Measurements from ENCODE around the gene KRT34. TPM values are rescaled to one million over a fixed set of nuclear protein-coding genes. Genes with fewer than 3 reads are reported as not detected.
"Not testable (repeated sequence)": the region's sequence is repeated elsewhere in the genome, so short reads cannot be mapped to it uniquely, and the experiment has no call there.

Gene KRT34
- not detected in 2 replicates for total RNA-seq (2014; rRNA removed; shearing (Covaris generic))
- total RNA-seq (2022) = not detected in 2 replicates
- Bru-seq, nascent RNA = not detected
- not detected for BruChase-seq, experiment 1, labeled RNA remaining after a 6-hour chase
- not detected for BruChase-seq, experiment 2, labeled RNA remaining after a 2-hour chase
- long read RNA-seq = 0 reads

DNA sequence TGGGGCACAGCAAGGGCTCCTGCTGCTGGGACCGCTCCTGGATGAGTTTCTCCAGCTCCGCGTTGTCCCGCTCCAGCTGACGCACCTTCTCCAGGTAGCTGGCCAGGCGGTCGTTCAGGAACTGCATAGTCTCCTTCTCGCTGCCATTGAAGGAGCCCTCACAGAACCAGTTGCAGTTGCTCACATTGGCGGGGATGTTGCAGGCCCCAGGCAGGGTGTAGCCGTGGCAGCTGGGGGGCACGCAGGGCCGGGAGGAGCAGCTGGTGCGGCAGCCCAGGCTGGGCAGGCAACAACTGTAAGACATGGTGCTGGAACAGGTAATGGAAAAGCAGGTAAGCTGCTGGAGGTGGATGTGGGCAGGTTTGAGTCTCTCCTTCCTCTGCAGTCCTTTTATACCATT is at the start of gene KRT34:
KRT34 (minus strand) TSS at position 364 of the 400 bp plus-strand sequence; CDS start at position 304, 60 bp downstream.
- POLR2A ChIA-PET; H3K9me2 ChIP-seq (ENCODE audit: insufficient read depth, low read length); H3K4me2 ChIP-seq (ENCODE audit: low read length); H3K4me1 ChIP-seq (ENCODE audit: insufficient read depth, low read length, poor library complexity, severe bottlenecking); H3K27ac ChIP-seq (ENCODE audit: low read depth, low read length, poor library complexity, severe bottlenecking); H3K4me3 ChIP-seq (ENCODE audit: low read depth, low read length, poor library complexity, severe bottlenecking); BruUV-seq (replicated peaks); intact Hi-C loops (cut with micrococcal nuclease; ENCODE audit: unreplicated experiment); H2AFZ ChIP-seq (ENCODE audit: low read length); H3K36me3 ChIP-seq (ENCODE audit: insufficient read depth, low read length); H3K9me3 ChIP-seq (ENCODE audit: low read length); H4K20me1 ChIP-seq (ENCODE audit: insufficient read depth, low read length); DNase-seq (ENCODE audit: low spot score); CTCF ChIA-PET (ENCODE audit: unreplicated experiment); H3K79me2 ChIP-seq (ENCODE audit: insufficient read depth, low read depth, low read length): not testable (repeated sequence)

GRCh38 chr17:41430376-41430775 is 48.3 kb upstream of the KRT34 start:
- H4K20me1 ChIP-seq (ENCODE audit: insufficient read depth, low read length); DNase-seq (ENCODE audit: low spot score); H3K79me2 ChIP-seq (ENCODE audit: insufficient read depth, low read depth, low read length); H3K4me3 ChIP-seq (ENCODE audit: low read depth, low read length, poor library complexity, severe bottlenecking); H3K27ac ChIP-seq (ENCODE audit: low read depth, low read length, poor library complexity, severe bottlenecking); H3K9me2 ChIP-seq (ENCODE audit: insufficient read depth, low read length); H2AFZ ChIP-seq (ENCODE audit: low read length); H3K4me1 ChIP-seq (ENCODE audit: insufficient read depth, low read length, poor library complexity, severe bottlenecking); POLR2A ChIA-PET; BruUV-seq (replicated peaks); H3K4me2 ChIP-seq (ENCODE audit: low read length); intact Hi-C loops (cut with micrococcal nuclease; ENCODE audit: unreplicated experiment); H3K9me3 ChIP-seq (ENCODE audit: low read length); H3K36me3 ChIP-seq (ENCODE audit: insufficient read depth, low read length); CTCF ChIA-PET (ENCODE audit: unreplicated experiment): not testable (repeated sequence)

GRCh38 chr17:41429667-41430066 is 47.6 kb upstream of the KRT34 start:
- Histone ChIP-seq H3K4me1 (ENCODE audit: insufficient read depth, low read length, poor library complexity, severe bottlenecking) (no peaks in the 10 kb centered on the region), H4K20me1 (ENCODE audit: insufficient read depth, low read length) (no peaks in the 10 kb centered on the region), H3K36me3 (ENCODE audit: insufficient read depth, low read length) (no peaks in the 10 kb centered on the region), H3K9me3 (ENCODE audit: low read length) (no peaks in the 10 kb centered on the region), H3K4me3 (ENCODE audit: low read depth, low read length, poor library complexity, severe bottlenecking) (no peak overlapping the region), H3K27ac (ENCODE audit: low read depth, low read length, poor library complexity, severe bottlenecking) (no peak overlapping the region), H2AFZ (ENCODE audit: low read length) (no peak overlapping the region), H3K79me2 (ENCODE audit: insufficient read depth, low read depth, low read length) (no peaks in the 10 kb centered on the region), H3K9me2 (ENCODE audit: insufficient read depth, low read length) (no peaks in the 10 kb centered on the region), H3K4me2 (ENCODE audit: low read length) (no peak overlapping the region)
- intact Hi-C loops (cut with micrococcal nuclease; ENCODE audit: unreplicated experiment) = no loop called here
- ChIA-PET CTCF (ENCODE audit: unreplicated experiment) (no interaction called here), POLR2A (no interaction called here)
- DNase-seq (ENCODE audit: low spot score) = no peak
- no TSS peak for BruUV-seq (replicated peaks)
- TF ChIP-seq, protein P1, sequence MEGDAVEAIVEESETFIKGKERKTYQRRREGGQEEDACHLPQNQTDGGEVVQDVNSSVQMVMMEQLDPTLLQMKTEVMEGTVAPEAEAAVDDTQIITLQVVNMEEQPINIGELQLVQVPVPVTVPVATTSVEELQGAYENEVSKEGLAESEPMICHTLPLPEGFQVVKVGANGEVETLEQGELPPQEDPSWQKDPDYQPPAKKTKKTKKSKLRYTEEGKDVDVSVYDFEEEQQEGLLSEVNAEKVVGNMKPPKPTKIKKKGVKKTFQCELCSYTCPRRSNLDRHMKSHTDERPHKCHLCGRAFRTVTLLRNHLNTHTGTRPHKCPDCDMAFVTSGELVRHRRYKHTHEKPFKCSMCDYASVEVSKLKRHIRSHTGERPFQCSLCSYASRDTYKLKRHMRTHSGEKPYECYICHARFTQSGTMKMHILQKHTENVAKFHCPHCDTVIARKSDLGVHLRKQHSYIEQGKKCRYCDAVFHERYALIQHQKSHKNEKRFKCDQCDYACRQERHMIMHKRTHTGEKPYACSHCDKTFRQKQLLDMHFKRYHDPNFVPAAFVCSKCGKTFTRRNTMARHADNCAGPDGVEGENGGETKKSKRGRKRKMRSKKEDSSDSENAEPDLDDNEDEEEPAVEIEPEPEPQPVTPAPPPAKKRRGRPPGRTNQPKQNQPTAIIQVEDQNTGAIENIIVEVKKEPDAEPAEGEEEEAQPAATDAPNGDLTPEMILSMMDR (conservative IDR thresholded peaks at IDR 0.05; ENCODE audit: low read length) = no peak
- no peak for TF ChIP-seq EZH2phosphoT487 (IDR thresholded peaks at IDR 0.05; ENCODE audit: borderline replicate concordance, low read depth, low read length)

Data from OCI-LY7 (cell line).